Panc1 (cell line): ENCODE measurements around the gene CABP5. TPM values are rescaled to one million over a fixed set of nuclear protein-coding genes. Genes with fewer than 3 reads are reported as not detected.
"Not testable (repeated sequence)": the region's sequence is repeated elsewhere in the genome, so short reads cannot be mapped to it uniquely, and the experiment has no call there.

Experiments
- ATAC-seq: fragments of 200-7000 bp; cut with Tn5 transposase; 2 replicates; pipeline ENCODE4 v1.9.1; 2020; ENCODE audit warnings: mild to moderate bottlenecking, moderate library complexity
- BruUV-seq: library from RNA; stranded (reverse); fragments of 400-500 nt; replicated peaks from 2 replicates; lab custom pipeline; 2021; lab: Mats Ljungman, UMichigan
- CTCF ChIA-PET: fragments of 300-600 bp; sonication (Branson Sonifier 250); formaldehyde crosslinking; loops from one replicate; lab custom pipeline; 2022; ENCODE audit warnings: antibody characterized with exemption; lab: Charles Lee
- POLR2A ChIA-PET: fragments of 300-600 bp; sonication (Branson Sonifier 250); formaldehyde crosslinking; loops from one replicate; lab custom pipeline; 2022; ENCODE audit warnings: antibody characterized with exemption; lab: Charles Lee
- DNase-seq: peaks from one replicate; pipeline ENCODE4 v3.0.0-alpha.2; 2010; ENCODE audit warnings: low read depth, low spot score
- H3K27ac ChIP-seq: 2 replicates; pipeline ENCODE4 v1.5.1; 2011; ENCODE audit warnings: mild to moderate bottlenecking, low read length, inconsistent platforms
- H3K27me3 ChIP-seq: fragments of 200-500 bp; sonication (Bioruptor generic); 2 replicates; pipeline ENCODE4 v1.6.0; 2014; ENCODE audit warnings: low read length, inconsistent platforms; ENCODE audit not compliant: control insufficient read depth, insufficient read depth
- H3K36me3 ChIP-seq: fragments of 200-500 bp; sonication (Bioruptor generic); 2 replicates; pipeline ENCODE4 v1.5.1; 2014; ENCODE audit warnings: inconsistent platforms, mild to moderate bottlenecking, low read length, moderate library complexity; ENCODE audit not compliant: control insufficient read depth, insufficient read depth
- H3K4me1 ChIP-seq: 2 replicates; pipeline ENCODE4 v1.5.1; 2011; ENCODE audit warnings: inconsistent platforms, mild to moderate bottlenecking, low read length, moderate library complexity; ENCODE audit not compliant: control insufficient read depth, insufficient read depth
- H3K4me3 ChIP-seq, 2 experiments: 2 replicates each; pipeline ENCODE4 v1.5.1; 2011 to 2012; ENCODE audit warnings: low read depth in 2 of 2, low read length in 2 of 2, mild to moderate bottlenecking in 2 of 2, inconsistent platforms in 1 of 2, moderate library complexity in 1 of 2
- H3K9me3 ChIP-seq: fragments of 200-500 bp; sonication (Bioruptor generic); 2 replicates; pipeline ENCODE4 v1.5.1; 2014; ENCODE audit warnings: low read depth, mild to moderate bottlenecking, inconsistent platforms, low read length, moderate library complexity; ENCODE audit not compliant: control insufficient read depth, insufficient read depth
- POLR2AphosphoS5 ChIP-seq: IDR thresholded peaks from 2 replicates; pipeline ENCODE4 v1.6.1; 2012; ENCODE audit warnings: mild to moderate bottlenecking, low read depth, low read length, moderate library complexity
- SIN3A ChIP-seq: IDR thresholded peaks from 2 replicates; pipeline ENCODE4 v1.6.1; 2012; ENCODE audit warnings: low read depth, mild to moderate bottlenecking, low read length, moderate library complexity, borderline replicate concordance; ENCODE audit not compliant: insufficient read depth
- TCF7L2 ChIP-seq: IDR thresholded peaks from 2 replicates; pipeline ENCODE4 v1.6.1; 2011; ENCODE audit warnings: mild to moderate bottlenecking, low read depth, low read length, inconsistent platforms
- in situ Hi-C: cut with HindIII; loops from 2 replicates; pipeline ENCODE4 v1.10.0; 2016; ENCODE audit warnings: low sequenced_read_pairs, low pct_unique_long_range_greater_than_20kb
- intact Hi-C: fragments of 100-400 bp; cut with micrococcal nuclease; formaldehyde crosslinking; loops from one replicate; pipeline ENCODE4 v1.10.0; 2022; ENCODE audit not compliant: unreplicated experiment
- total RNA-seq: library from RNA; stranded (reverse); gene quantifications from one replicate; pipeline ENCODE4 v1.2.1, GENCODE V29; 2021; ENCODE audit not compliant: unreplicated experiment
- TF ChIP-seq, protein P1 (sequence below): fragments of 450-650 bp; IDR thresholded peaks from 2 replicates; pipeline ENCODE4 v1.5.1; 2017; ENCODE audit warnings: mild to moderate bottlenecking
- TF ChIP-seq, protein P2 (sequence below), 2 experiments: IDR thresholded peaks; 2 replicates each; pipeline ENCODE4 v1.6.1; 2011 to 2012; ENCODE audit warnings: low read depth in 2 of 2, control low read depth in 1 of 2, low read length in 1 of 2, mild to moderate bottlenecking in 1 of 2, moderate library complexity in 1 of 2; ENCODE audit not compliant: insufficient read depth in 1 of 2

Gene CABP5
- total RNA-seq, 1 experiment from 2014 or later, result not detected

DNA sequence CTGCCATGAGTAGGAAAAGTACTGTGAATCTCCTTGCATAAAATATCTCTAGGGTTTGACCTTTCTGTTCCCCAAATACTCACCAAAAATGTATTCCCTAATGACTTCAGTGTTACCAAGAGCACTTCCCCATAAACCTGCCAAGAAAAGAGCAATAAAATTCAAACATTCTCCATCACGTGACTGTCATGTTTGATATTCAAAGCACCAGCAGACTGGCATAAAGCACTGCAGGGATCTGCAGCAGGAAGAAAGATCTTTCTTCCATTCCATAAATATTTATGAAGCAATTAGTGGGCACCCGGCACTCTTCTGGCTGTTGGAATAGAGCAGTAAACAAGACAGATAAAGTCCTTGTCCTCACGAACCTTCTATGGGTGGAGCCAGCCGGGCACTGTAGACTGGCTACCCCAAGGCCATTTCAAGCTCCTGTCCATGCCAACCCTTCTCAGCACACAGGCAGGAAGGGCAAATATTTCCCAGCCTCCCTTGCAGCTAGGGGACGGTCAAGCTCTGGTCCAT, 46.5 kb upstream of the CABP5 start:
- Histone ChIP-seq H3K27me3 (no peaks in the 10 kb centered on the region), H3K27ac (no peak overlapping the region), H3K4me3 (no peak overlapping the region), H3K4me1 (no peaks in the 10 kb centered on the region), H3K36me3 (no peaks in the 10 kb centered on the region), H3K9me3 (no peaks in the 10 kb centered on the region)
- CTCF ChIA-PET, result no interaction called here
- no TSS peak for BruUV-seq
- POLR2A ChIA-PET, result no interaction called here
- DNase-seq (no peak), ATAC-seq (no peak)
- TF ChIP-seq, protein P1, sequence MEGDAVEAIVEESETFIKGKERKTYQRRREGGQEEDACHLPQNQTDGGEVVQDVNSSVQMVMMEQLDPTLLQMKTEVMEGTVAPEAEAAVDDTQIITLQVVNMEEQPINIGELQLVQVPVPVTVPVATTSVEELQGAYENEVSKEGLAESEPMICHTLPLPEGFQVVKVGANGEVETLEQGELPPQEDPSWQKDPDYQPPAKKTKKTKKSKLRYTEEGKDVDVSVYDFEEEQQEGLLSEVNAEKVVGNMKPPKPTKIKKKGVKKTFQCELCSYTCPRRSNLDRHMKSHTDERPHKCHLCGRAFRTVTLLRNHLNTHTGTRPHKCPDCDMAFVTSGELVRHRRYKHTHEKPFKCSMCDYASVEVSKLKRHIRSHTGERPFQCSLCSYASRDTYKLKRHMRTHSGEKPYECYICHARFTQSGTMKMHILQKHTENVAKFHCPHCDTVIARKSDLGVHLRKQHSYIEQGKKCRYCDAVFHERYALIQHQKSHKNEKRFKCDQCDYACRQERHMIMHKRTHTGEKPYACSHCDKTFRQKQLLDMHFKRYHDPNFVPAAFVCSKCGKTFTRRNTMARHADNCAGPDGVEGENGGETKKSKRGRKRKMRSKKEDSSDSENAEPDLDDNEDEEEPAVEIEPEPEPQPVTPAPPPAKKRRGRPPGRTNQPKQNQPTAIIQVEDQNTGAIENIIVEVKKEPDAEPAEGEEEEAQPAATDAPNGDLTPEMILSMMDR, result no peak
- TF ChIP-seq, protein P2, sequence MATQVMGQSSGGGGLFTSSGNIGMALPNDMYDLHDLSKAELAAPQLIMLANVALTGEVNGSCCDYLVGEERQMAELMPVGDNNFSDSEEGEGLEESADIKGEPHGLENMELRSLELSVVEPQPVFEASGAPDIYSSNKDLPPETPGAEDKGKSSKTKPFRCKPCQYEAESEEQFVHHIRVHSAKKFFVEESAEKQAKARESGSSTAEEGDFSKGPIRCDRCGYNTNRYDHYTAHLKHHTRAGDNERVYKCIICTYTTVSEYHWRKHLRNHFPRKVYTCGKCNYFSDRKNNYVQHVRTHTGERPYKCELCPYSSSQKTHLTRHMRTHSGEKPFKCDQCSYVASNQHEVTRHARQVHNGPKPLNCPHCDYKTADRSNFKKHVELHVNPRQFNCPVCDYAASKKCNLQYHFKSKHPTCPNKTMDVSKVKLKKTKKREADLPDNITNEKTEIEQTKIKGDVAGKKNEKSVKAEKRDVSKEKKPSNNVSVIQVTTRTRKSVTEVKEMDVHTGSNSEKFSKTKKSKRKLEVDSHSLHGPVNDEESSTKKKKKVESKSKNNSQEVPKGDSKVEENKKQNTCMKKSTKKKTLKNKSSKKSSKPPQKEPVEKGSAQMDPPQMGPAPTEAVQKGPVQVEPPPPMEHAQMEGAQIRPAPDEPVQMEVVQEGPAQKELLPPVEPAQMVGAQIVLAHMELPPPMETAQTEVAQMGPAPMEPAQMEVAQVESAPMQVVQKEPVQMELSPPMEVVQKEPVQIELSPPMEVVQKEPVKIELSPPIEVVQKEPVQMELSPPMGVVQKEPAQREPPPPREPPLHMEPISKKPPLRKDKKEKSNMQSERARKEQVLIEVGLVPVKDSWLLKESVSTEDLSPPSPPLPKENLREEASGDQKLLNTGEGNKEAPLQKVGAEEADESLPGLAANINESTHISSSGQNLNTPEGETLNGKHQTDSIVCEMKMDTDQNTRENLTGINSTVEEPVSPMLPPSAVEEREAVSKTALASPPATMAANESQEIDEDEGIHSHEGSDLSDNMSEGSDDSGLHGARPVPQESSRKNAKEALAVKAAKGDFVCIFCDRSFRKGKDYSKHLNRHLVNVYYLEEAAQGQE (IDR thresholded peaks at IDR 0.05; ENCODE audit: insufficient read depth in 1 of 2, low read depth in 2 of 2, low read length in 1 of 2), result no peak
- TF ChIP-seq TCF7L2 (no peak), POLR2AphosphoS5 (no peak), SIN3A (no peak)
- in situ Hi-C loops (no loop called here), intact Hi-C loops (no loop called here)

DNA sequence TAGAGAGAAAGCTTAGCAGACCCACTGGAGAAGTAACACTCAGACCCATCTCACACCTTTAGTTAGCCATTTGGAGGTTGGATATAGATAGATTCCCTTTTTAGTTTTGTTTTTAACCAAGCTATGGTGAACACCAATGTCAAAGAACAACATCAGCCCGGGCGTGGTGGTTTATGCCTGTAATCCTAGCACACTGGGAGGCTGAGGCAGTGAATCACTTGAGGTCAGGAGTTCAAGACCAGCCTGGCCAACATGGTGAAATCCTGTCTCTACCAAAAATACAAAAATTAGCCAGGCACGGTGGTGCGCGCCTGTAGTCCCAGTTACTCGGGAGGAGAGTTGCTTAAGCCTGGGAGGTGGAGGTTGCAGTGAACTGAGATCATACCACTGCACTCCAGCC, 45.1 kb upstream of the CABP5 start:
- H3K27me3 ChIP-seq, H3K4me1 ChIP-seq, DNase-seq, BruUV-seq, H3K4me3 ChIP-seq, ATAC-seq, in situ Hi-C loops, H3K27ac ChIP-seq, CTCF ChIA-PET, POLR2A ChIA-PET, H3K9me3 ChIP-seq, intact Hi-C loops, H3K36me3 ChIP-seq: not testable (repeated sequence)

DNA sequence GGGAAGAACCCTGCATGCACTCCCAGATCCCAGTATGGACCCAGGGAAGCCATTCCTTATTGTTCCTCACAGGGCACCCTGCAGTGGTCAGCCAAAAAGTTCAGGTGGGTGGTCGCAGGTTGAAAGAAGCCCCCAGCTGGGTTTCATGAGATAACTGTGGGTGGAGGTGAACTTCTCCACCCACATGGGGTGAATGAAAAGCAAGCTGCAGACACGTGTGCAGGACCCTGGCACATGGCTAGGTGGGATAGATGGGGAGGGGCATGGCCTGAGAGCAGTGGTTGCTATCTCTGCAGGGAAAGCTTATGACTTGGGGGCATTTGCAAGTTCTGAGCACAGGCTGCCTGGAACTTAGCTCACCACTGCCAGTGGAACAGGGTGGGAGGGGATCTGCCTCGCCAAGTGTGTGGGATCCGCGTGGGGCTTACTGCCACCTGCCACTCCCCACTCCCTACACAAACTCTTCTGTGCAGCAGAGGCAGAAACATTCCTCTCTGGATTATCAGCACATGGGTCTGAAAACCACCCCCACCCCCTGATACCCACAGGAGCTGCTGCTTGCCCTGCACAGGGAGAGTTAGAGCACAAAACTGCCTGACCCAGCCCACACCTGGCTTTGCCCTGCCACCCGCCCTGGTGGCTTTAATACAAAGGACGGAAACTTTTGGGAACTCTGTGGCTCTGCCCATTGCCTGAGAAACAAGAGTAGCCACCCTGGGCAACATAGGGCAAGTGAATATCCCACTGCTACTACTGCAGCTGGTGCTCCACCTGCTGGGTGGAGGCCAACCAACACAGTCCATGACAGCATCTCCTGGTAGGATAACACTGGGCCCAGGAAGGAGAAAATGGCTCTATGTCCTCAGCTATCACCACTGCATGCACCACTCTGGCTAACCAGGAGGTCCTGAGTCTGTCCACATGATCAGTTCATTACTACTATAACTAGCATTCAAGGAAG, 42.3 kb upstream of the CABP5 start:
- DNase-seq, result no peak
- H3K9me3 ChIP-seq, result no peaks in the 10 kb centered on the region
- ChIA-PET CTCF (no interaction called here), POLR2A (no interaction called here)
- no peaks in the 10 kb centered on the region for H3K36me3 ChIP-seq
- in situ Hi-C loops (no loop called here), intact Hi-C loops (no loop called here)
- H3K4me3 ChIP-seq, result no peak overlapping the region
- BruUV-seq, result no TSS peak
- H3K27ac ChIP-seq, result no peak overlapping the region
- ATAC-seq, result no peak
- H3K27me3 ChIP-seq, result no peaks in the 10 kb centered on the region
- no peaks in the 10 kb centered on the region for H3K4me1 ChIP-seq
- no peak for TF ChIP-seq POLR2AphosphoS5
- no peak for TF ChIP-seq TCF7L2
- TF ChIP-seq, protein P2 (IDR thresholded peaks at IDR 0.05; ENCODE audit: insufficient read depth in 1 of 2, low read depth in 2 of 2, low read length in 1 of 2), result no peak
- TF ChIP-seq, protein P1, result peak; percentile 26; the same call in 1 of the 2 replicates
- no peak for TF ChIP-seq SIN3A
